AG08395 (cell line): ENCODE results near the gene LRP5.
A peak's percentile ranks its signal among the peaks of the same experiment; 100 is the strongest.
"Not testable (repeated sequence)": the region's sequence is repeated elsewhere in the genome, so short reads cannot be mapped to it uniquely, and the experiment has no call there.

Experiments
- DNase-seq: peaks from one replicate; pipeline ENCODE4 v3.0.0; 2012; ENCODE audit warnings: mixed read lengths, low spot score

Gene LRP5

GRCh38 chr11:68392822-68393221 lies 80.4 kb downstream of the LRP5 start:
- no peak for DNase-seq

GRCh38 chr11:68396516-68396915 lies 84.1 kb downstream of the LRP5 start:
- DNase-seq: no peak

- no peak for DNase-seq
Measured at GRCh38 chr11:68397256-68397655, 84.9 kb downstream of the LRP5 start.

GRCh38 chr11:68398995-68399851 lies 86.8 kb downstream of the LRP5 start:
- peak; percentile 46 for DNase-seq

- no peak for DNase-seq
Measured at GRCh38 chr11:68399916-68400315, 87.5 kb downstream of the LRP5 start.

GRCh38 chr11:68400584-68400983 lies 88.2 kb downstream of the LRP5 start:
- not testable (repeated sequence) for DNase-seq

GRCh38 chr11:68401856-68402255 lies 89.5 kb downstream of the LRP5 start:
- no peak for DNase-seq

- DNase-seq: no peak
Measured at GRCh38 chr11:68402355-68403031, 90.1 kb downstream of the LRP5 start.

- no peak for DNase-seq
Measured at GRCh38 chr11:68403424-68403823, 91.0 kb downstream of the LRP5 start.

GRCh38 chr11:68403831-68404230 lies 91.4 kb downstream of the LRP5 start:
- DNase-seq: no peak

GRCh38 chr11:68406324-68407313 lies 94.2 kb downstream of the LRP5 start:
- DNase-seq: no peak

- DNase-seq: no peak
Measured at GRCh38 chr11:68408512-68408911, 96.1 kb downstream of the LRP5 start.

GRCh38 chr11:68409748-68410344 lies 97.5 kb downstream of the LRP5 start:
- no peak for DNase-seq

- no peak for DNase-seq
Measured at GRCh38 chr11:68411501-68411991, 99.2 kb downstream of the LRP5 start.

- DNase-seq: peak; percentile 91
Measured at GRCh38 chr11:68412593-68413475, 100.4 kb downstream of the LRP5 start.

- no peak for DNase-seq
Measured at GRCh38 chr11:68413591-68413999, 101.2 kb downstream of the LRP5 start.

- DNase-seq: no peak
Measured at GRCh38 chr11:68414496-68415221, 102.3 kb downstream of the LRP5 start.

- DNase-seq: no peak
Measured at GRCh38 chr11:68416070-68416578, 103.7 kb downstream of the LRP5 start.

GRCh38 chr11:68418648-68419047 lies 106.3 kb downstream of the LRP5 start:
- no peak for DNase-seq

GRCh38 chr11:68420171-68420570 lies 107.8 kb downstream of the LRP5 start:
- DNase-seq: no peak
